Cardiac fibroblast (primary cell): ENCODE results near the gene PTEN.

Experiments
- DNase-seq, 2 donors: peaks; one replicate each; pipeline versions ENCODE4 v3.0.0 to v3.0.0-alpha.2; 2010; ENCODE audit warnings: low read depth in 2 of 2
- H3K4me3 ChIP-seq, 2 donors: replicated peaks in 1 of 2; 1 replicate in 1 of 2; 2 replicates in 1 of 2; pipeline ENCODE4 v1.5.1; 2011; ENCODE audit warnings: low read depth in 2 of 2, low read length in 2 of 2, mild to moderate bottlenecking in 2 of 2, moderate library complexity in 1 of 2
- CTCF ChIP-seq: IDR thresholded peaks from one replicate; pipeline ENCODE4 v1.5.1; 2011; ENCODE audit warnings: low read depth, mild to moderate bottlenecking, low read length, inconsistent platforms

The PTEN gene

GRCh38 chr10:87860156-87860795 lies 3.1 kb upstream of the PTEN start:
- TF ChIP-seq CTCF = peak; percentile 41
- H3K4me3 ChIP-seq = no peak overlapping the region
- DNase-seq = peak; percentile 68 to 76

- DNase-seq = no peak
- TF ChIP-seq CTCF = no peak
- no peak overlapping the region for H3K4me3 ChIP-seq
These were observed 2.5 kb upstream of the PTEN start for GRCh38 chr10:87860816-87861403.

GRCh38 chr10:87861566-87861952 lies 1.9 kb upstream of the PTEN start:
- TF ChIP-seq CTCF = no peak
- DNase-seq = peak; percentile 92 to 93

GRCh38 chr10:87861953-87862678 lies 1.3 kb upstream of the PTEN start:
- peak; percentile 99 for DNase-seq

More at GRCh38 chr10:87861566-87861952, 1.9 kb upstream of the PTEN start:
- H3K4me3 ChIP-seq = peak overlapping the region; percentile 87 to 92

GRCh38 chr10:87862679-87863052 lies 759 bp upstream of the PTEN start:
- no peak for TF ChIP-seq CTCF

More at GRCh38 chr10:87861953-87862678, 1.3 kb upstream of the PTEN start:
- H3K4me3 ChIP-seq = peak overlapping the region; percentile 87 to 92
- no peak for TF ChIP-seq CTCF

GRCh38 chr10:87863951-87864495 lies 598 bp downstream of the PTEN start:
- DNase-seq = peak in 1 of 2 donors; percentile 34
- H3K4me3 ChIP-seq = peak overlapping the region; percentile 87 to 92

More at GRCh38 chr10:87862679-87863052, 759 bp upstream of the PTEN start:
- peak overlapping the region; percentile 87 to 92 for H3K4me3 ChIP-seq
- no peak for DNase-seq
